Measurements from ENCODE around the gene SPATA20. TPM values are rescaled to one million over a fixed set of nuclear protein-coding genes. Genes with fewer than 3 reads are reported as not detected.
A peak's percentile ranks its signal among the peaks of the same experiment; 100 is the strongest.

SPATA20 gene
- total and polyA plus RNA-seq, 2 of the 13 experiments (the other 11 are each of a cell fraction or from before 2014, with no cell fraction given), result 36.1 to 64.8 TPM

- no TSS peak for BruUV-seq (replicated peaks)
- ATAC-seq, result no peak
- H3K27ac ChIP-seq (ENCODE audit: extremely low read length, insufficient read depth, low read length), result peak overlapping the region; percentile 62
- peaks cover 3% of the 10 kb centered on the region for H3K79me2 ChIP-seq (ENCODE audit: insufficient read depth, low read length)
- FAIRE-seq, result no peak
- H3K4me1 ChIP-seq (ENCODE audit: insufficient read depth, low read length), result peaks cover 70% of the 10 kb centered on the region
- H2AFZ ChIP-seq (ENCODE audit: low read length), result no peak overlapping the region
- H3K4me2 ChIP-seq (ENCODE audit: low read depth, low read length), result peak overlapping the region; percentile 97
- H3K9ac ChIP-seq (ENCODE audit: insufficient read depth, low read depth, low read length), result peak overlapping the region; percentile 89
- in situ Hi-C loops (cut with HindIII; ENCODE audit: extremely low pct_ligation_motif_present, low pct_unique_long_range_greater_than_20kb), result loop anchor here (5.0 to 10.0 kb wide), 3 partner anchors 80 to 407 kb away; no protein-coding TSS in a partner anchor
- no peak for DNase-seq (ENCODE audit: low spot score)
- CTCF ChIA-PET (ENCODE audit: low intra/inter-chr PET ratio, low total read pairs), result interaction anchor here (0.8 to 1.6 kb wide), 5 partner anchors 79 to 148 kb away, joined by 3 to 18 read pairs (median 4); no protein-coding TSS in a partner anchor
- no peaks in the 10 kb centered on the region for H4K20me1 ChIP-seq (ENCODE audit: insufficient read depth, low read length)
- POLR2A ChIA-PET, result interaction anchor here (0.6 to 2.0 kb wide), 9 partner anchors 14 to 256 kb away, joined by 3 to 8 read pairs (median 4); partner anchors contain the start of gene LUC7L3
- intact Hi-C loops (cut with micrococcal nuclease; ENCODE audit: unreplicated experiment), result loop anchor here (1.0 to 10.0 kb wide), 5 partner anchors 65 to 407 kb away; no protein-coding TSS in a partner anchor
- no peaks in the 10 kb centered on the region for H3K27me3 ChIP-seq (ENCODE audit: control insufficient read depth in 1 of 2, insufficient read depth in 2 of 2, low read length in 2 of 2)
- no peaks in the 10 kb centered on the region for H3K9me3 ChIP-seq (ENCODE audit: low read length)
- H3K36me3 ChIP-seq (replicated peaks in 1 of 2; ENCODE audit: control insufficient read depth in 1 of 2, insufficient read depth in 2 of 2, low read length in 2 of 2), result peaks cover 0 to 5% of the 10 kb centered on the region in 2 experiments; a peak in 3 of 5 replicates
- H3K4me3 ChIP-seq (replicated peaks in 1 of 3; ENCODE audit: insufficient read depth in 1 of 3, low read depth in 2 of 3, low read length in 3 of 3), result peak overlapping the region; percentile 63 to 87 (median 79)
- WGBS (ENCODE audit: low lambda C conversion rate), result 76% methylated on average over 4 of the region's 5 CpGs
- TF ChIP-seq ZNF24 (IDR thresholded peaks at IDR 0.05) (no peak), ATF7 (IDR thresholded peaks at IDR 0.05) (no peak), ATF7 (CRISPR knock-in tag; IDR thresholded peaks at IDR 0.05) (0 out of 2 replicates have a peak, but pooled peaks have one; percentile 51), ATAD3A (CRISPR knock-in tag; IDR thresholded peaks at IDR 0.05) (0 out of 2 replicates have a peak, but pooled peaks have one; percentile 16), THAP9 (CRISPR knock-in tag; IDR thresholded peaks at IDR 0.05; ENCODE audit: borderline replicate concordance) (0 out of 2 replicates have a peak, but pooled peaks have one; percentile 6), SNAPC5 (CRISPR knock-in tag; IDR thresholded peaks at IDR 0.05; ENCODE audit: borderline replicate concordance) (no peak), SMARCE1 (IDR thresholded peaks at IDR 0.05; ENCODE audit: borderline replicate concordance) (no peak), RBM22 (optimal IDR thresholded peaks at IDR 0.05; ENCODE audit: low read length) (no peak), HNF1A (IDR thresholded peaks at IDR 0.05; ENCODE audit: low read depth) (no peak), HNF1A (CRISPR knock-in tag; IDR thresholded peaks at IDR 0.05; ENCODE audit: borderline replicate concordance) (0 out of 2 replicates have a peak, but pooled peaks have one; percentile 7), ZFP41 (CRISPR knock-in tag; IDR thresholded peaks at IDR 0.05; ENCODE audit: borderline replicate concordance) (0 out of 2 replicates have a peak, but pooled peaks have one; percentile 5), NFAT5 (CRISPR knock-in tag; IDR thresholded peaks at IDR 0.05) (no peak)
Measured at GRCh38 chr17:50547736-50548083, 736 bp downstream of the SPATA20 start.

Data from HepG2 (cell line).